Mucosa of gallbladder (tissue), 1 donor: ENCODE data around the gene WDPCP. TPM values are rescaled to one million over a fixed set of nuclear protein-coding genes. Genes with fewer than 3 reads are reported as not detected.
"Not testable (repeated sequence)": the region's sequence is repeated elsewhere in the genome, so short reads cannot be mapped to it uniquely, and the experiment has no call there.

ENCODE experiments used
- DNase-seq: peaks from one replicate; pipeline ENCODE4 v3.0.0-alpha.2; 2020; ENCODE audit warnings: low spot score
- total RNA-seq: library from RNA; stranded (reverse); gene quantifications from one replicate; pipeline ENCODE4 v1.2.1, GENCODE V29; 2021
- donor health status: DM: no; HTN: no; CAD: no.

The WDPCP gene
- total RNA-seq, 1 donor from 2014 or later = 7.8 TPM

DNA sequence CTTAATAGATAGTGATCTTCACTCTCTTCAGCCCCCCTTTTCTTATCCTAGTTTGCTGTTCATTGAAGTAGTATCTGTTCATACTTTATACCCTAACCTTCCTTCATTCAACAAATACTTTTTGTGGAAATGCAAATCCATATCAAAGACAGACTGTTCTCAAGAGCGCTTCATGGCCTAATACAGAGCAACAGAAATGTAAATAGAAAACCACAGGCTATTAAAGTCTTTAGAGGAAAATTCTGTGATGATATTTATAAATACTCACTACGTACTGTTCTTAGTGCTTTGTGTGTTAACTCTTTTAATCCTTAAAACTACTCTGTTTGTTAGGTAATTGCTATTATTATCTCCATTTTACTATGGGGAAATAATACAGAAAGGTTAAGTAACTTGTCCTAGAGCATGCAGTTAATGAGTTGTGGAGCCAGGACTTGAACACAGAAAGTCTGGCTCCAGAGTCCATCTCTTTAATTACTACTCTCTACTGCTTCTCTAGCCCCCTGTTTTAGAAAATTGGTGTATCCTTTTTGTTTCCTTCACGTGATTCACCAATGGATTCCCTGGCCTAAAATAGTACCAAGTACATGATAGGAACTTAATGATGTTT is 3.4 kb upstream of the WDPCP start:
- DNase-seq = no peak

DNA sequence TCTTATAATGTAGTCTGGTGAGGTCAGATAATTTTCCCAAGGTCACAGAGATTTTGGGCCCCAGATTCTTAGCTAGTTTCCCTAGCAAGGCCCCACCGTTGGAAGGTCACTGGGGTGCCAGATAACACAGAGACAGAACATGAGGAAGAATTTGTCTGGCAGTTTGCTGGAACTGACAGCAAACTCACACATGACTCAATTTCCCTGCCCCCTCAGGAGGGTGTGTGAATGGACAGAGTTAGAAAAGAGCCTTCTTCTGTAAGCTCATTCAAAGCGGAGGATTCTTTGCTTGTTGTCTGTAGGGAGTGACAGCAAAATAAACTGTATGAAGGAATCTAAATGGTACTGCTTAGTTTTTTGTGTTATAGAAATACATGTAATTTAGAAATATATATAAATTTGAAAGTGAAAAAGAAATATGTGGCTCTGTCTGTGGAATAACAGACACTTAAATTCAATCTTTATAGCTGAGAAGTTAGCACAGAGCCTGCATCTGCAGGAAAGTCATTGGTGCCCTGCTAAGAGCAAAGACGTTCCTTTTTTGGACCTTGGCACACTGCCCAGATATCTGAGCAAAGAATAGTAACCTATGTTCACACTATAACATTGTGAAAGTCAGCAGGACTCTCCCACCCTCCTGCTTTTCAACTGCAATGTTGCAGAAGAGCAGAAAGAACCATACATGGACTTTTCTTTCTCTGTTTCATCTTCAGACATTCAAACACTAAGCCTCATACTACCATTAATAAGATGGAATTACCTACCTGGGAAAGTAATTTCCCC is 2.5 kb upstream of the WDPCP start:
- peak; percentile 17 for DNase-seq

GRCh38 chr2:63589148-63589958 is 1.1 kb upstream of the WDPCP start:
- no peak for DNase-seq

DNA sequence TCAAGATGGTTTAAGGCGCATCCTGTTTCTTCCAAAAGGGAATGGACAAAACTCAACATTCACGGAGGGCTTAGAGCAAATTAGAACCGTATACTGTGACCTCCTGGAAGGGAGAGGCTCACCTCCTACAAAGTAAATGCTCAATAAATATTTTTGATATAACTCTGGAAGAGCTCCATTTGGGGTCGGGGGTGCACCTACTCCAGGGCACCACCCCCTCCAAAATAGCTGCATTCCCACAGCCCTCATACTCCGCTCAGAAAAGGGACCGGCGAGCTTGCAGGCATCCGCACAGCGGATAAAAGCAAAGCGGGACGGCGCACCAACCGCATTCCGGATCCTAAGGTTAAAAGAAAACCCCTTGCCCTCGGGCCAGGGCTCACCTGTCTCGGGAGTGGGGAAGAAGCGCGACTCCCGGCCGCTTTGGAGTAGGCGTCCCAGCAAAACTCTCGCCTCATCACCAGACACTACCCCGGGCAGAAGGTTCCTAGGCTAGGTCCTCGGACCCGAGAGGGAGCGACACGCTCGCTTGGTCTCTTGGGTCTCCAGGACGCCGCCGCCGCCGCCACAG is 378 bp downstream of the WDPCP start:
- DNase-seq = no peak

DNA sequence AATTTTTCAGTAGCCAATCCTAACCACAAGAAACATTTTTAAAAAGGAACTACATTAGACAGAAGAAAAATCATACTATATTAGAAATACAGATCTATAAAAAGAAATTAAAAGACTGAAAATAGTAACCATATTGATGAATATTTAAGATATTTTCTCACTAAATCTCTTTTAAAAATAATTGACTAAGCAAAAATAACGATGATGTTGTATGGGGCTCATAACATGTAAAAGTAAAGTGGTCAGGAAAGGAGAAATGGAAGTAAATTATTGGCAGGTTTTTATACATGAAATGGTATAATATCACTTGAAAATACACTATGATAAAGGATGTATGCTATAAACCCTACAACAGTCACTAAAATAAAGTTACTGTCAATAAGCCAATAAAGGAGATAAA is 5.4 kb downstream of the WDPCP start:
- no peak for DNase-seq

- no peak for DNase-seq
Measured at GRCh38 chr2:63581298-63581961, 6.8 kb downstream of the WDPCP start.

- DNase-seq = no peak
Measured at GRCh38 chr2:63580651-63581297, 7.5 kb downstream of the WDPCP start.

DNA sequence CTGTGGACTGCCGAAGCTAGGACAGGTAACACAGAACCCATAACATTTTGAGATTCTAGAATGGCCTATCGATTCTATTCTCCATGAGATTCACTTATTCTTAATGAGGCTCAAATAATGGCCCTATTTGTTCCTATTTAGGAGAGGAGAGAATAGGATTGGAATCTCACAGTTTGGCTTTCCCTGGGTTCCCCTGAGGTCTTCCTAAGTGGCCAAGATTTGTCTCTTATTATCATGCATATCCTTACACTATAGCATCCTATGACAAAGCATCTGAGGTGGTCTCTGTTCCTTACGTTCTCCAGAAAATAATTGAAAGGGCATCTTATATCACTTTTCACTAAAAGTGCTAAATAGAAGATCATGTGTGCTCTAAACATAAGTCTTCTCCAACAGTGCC is 9.5 kb downstream of the WDPCP start:
- no peak for DNase-seq

GRCh38 chr2:63576546-63576945 is 11.7 kb downstream of the WDPCP start:
- DNase-seq = no peak

DNA sequence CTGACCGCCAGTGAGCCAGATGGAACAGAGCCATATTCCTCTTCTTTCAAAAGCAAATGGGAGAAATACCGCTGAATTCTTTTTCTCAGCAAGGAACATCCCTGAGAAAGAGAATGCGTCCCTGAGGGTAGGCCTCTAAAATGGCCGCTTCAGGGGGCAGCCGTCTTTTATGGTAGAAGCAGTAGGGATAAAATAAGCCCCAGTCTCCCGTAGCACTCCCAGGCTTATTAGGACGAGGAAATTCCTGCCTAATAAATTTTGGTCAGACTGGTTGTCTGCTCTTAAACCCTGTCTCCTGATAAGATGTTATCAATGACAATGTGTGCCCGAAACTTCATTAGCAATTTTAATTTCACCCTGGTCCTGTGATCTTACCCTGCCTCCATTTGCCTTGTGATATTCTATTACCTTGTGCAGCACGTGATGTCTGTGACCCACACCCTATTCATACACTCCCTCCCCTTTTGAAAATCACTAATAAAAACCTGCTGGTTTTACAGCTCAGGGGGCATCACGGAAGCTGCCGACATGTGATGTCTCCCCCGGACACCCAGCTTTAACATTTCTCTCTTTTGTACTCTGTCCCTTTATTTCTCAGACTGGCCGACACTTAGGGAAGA is 14.4 kb downstream of the WDPCP start:
- not testable (repeated sequence) for DNase-seq

DNA sequence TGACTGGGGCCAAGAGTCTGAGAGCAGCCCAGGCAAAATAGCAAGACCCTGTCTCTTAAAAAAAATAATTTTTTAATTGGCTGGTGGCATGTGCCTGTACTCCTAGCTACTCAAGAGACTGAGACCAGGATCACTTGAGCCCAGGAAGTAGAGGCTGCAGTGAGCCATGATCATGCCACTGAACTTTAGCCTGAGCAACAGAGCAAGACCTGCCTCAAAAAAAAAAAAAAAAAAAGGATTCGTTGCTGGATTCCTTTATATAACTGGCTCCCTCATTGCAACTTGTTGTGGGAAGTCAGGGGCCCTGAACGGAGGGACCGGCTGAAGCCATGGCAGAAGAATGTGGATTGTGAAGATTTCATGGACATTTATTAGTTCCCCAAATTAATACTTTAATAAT is 15.3 kb downstream of the WDPCP start:
- DNase-seq = not testable (repeated sequence)

- no peak for DNase-seq
Measured at GRCh38 chr2:63572001-63572400, 16.3 kb downstream of the WDPCP start.

DNA sequence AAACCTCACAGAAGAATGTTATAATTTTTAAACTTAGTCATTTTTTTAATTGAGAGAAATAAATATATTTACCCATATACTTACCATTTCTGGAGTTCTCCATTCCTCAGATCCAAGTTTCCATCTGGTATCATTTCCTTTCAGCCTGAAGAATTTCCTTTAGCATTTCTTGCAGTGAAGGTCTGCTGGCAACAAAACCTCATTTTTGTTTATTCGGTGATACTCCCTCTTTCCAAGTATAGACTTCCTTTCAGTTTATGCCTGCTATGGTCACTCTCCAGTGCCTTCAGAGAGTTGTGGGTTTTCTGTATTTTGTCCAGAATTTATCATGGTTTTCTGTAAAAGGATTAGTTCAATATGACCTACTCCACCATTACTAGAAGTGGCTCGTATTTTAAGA is 17.0 kb downstream of the WDPCP start:
- no peak for DNase-seq

DNA sequence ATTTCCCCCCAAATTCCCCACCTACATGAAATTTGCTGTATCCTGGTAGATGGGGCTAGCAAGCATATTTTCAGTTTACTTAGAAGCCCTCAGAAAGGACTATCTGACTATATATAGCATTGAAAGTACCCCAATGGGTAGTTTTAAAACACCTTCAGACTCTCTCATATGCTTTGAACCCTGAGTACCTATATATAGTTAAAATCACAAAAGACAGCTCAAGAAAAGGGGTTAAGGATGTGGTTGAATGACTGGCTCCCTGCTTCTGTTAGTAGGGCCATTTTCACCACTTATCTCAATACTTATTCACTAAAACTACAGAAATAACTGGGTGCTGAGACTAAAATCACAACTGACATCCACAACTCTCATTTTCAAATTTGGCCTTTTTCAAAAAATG is 18.5 kb downstream of the WDPCP start:
- no peak for DNase-seq

GRCh38 chr2:63562751-63563150 is 25.5 kb downstream of the WDPCP start:
- DNase-seq = no peak

DNA sequence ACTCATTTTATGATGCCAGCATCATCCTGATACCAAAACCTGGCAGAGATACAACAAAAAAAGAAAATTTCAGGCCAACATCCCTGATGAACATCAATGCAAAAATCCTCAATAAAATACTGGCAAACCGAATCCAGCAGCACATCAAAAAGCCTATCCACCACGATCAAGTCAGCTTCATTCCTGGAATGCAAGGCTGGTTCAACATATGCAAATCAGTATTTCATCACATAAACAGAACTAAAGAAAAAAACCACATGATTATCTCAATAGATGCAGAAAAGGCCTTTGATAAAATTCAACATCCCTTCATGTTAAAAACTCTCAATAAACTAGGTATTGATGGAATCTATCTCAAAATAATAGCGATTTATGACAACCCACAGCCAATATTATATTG is 29.4 kb downstream of the WDPCP start:
- DNase-seq = not testable (repeated sequence)

DNA sequence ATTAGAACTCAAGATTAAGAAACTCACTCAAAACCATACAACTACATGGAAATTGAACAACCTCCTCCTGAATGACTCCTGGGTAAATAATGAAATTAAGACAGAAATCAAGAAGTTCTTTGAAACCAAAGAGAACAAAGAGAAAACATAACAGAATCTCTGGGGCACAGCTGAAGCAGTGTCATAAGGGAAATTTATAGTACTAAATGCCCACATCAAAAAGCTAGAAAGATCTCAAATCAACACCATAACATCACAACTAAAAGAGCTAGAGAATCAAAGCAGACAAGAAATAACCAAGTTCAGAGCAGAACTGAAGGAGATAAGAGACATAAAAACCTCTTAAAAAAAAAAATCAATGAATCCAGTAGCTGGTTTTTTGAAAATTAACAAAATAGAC is 30.5 kb downstream of the WDPCP start:
- DNase-seq = not testable (repeated sequence)

DNA sequence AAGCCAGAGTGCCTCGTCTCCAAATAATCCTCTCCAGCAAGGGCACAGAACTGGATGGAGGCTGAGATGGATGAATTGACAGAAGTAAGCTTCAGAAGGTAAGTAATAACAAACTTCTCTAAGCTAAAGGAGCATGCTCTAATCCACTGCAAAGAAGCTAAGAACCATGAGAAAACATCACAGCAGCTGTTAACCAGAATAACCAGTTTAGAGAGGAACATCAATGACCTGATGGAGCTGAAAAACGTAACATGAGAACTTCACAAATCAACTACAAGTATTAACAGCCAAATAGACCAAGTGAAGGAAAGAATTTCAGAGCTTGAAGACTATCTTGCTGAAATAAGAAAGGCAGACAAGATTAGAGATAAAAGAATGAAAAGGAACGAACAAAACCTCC is 32.3 kb downstream of the WDPCP start:
- no peak for DNase-seq

DNA sequence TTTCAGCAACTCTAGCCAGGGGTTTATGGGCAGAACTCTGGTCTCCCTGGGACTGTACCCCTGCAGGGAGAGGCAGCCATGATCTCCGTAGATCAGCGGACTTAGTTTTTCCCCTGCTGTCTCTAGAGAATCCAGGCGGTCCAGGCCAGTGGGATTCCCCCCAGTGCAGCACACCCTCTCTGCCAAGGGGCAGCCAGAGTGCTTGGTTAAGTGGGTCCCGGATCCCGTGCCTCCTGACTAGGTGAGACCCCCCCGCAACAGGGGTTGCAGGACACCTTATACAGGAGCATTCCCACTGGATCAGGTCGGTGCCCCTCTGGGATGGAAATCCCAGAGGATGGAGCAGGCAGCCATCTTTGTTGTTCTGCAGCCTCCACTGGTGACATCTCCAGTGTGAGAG is 33.0 kb downstream of the WDPCP start:
- no peak for DNase-seq

- no peak for DNase-seq
Measured at GRCh38 chr2:63553049-63553448, 35.2 kb downstream of the WDPCP start.

DNA sequence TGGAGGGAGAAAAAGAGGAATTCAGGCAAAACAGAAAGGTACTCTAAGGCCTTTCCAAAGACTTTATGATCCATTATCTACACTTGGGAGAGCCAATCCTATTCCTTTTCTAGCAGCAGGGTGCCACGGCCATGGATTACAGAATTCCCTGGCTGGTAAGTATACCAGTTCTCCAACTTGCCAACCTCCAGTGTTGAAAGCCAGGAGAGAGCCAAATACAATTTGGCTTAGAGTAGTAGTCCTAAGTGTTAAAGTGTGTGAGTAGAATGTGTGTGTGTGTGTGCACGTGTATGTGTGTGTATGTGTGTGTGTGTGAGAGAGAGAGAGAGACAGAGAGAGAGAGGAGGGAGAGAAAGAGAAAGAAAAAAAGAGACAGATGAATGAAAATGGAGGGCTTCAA is 43.3 kb downstream of the WDPCP start:
- DNase-seq = no peak
